HepG2 (cell line): ENCODE data around the gene SLC6A8. TPM values are rescaled to one million over a fixed set of nuclear protein-coding genes. Genes with fewer than 3 reads are reported as not detected.

ENCODE experiments used
- ATAC-seq: fragments of 200-7000 bp; cut with Tn5 transposase; 3 replicates; pipeline ENCODE4 v1.9.1; 2020; ENCODE audit warnings: mild to moderate bottlenecking, moderate library complexity
- BruUV-seq: library from RNA; stranded (reverse); fragments of 400-500 nt; replicated peaks from 2 replicates; lab custom pipeline; 2021; lab: Mats Ljungman, UMichigan
- CTCF ChIA-PET: fragments of 300-600 bp; formaldehyde crosslinking; extraction: SDS; loops from one replicate; lab custom pipeline; 2021; ENCODE audit warnings: low total read pairs, inconsistent platforms, low intra/inter-chr PET ratio; lab: Yijun Ruan, JAX
- POLR2A ChIA-PET: fragments of 350-600 bp; sonication (Branson Sonifier 250); formaldehyde crosslinking; loops from one replicate; lab custom pipeline; 2020; ENCODE audit warnings: antibody characterized with exemption, inconsistent platforms; lab: Yijun Ruan, JAX
- DNase-seq: peaks from one replicate; pipeline ENCODE4 v3.0.0-alpha.2; 2015; ENCODE audit warnings: low spot score
- FAIRE-seq: peaks from 3 replicates; lab custom pipeline; 2011; peaks lifted over from hg19 to GRCh38; lab: Jason Lieb, UNC
- H2AFZ ChIP-seq: one replicate; pipeline ENCODE4 v1.6.1; 2011; ENCODE audit warnings: low read length, inconsistent platforms
- H3K27ac ChIP-seq: fragments of 300-600 bp; 3 replicates; pipeline ENCODE4 v1.8.0; 2011; ENCODE audit warnings: mixed run types, mild to moderate bottlenecking, mixed read lengths, low read length, inconsistent platforms; ENCODE audit not compliant: insufficient read depth; ENCODE audit errors: extremely low read length
- H3K27me3 ChIP-seq, 2 experiments: fragments of 200-600 bp in 1 of 2; 2 replicates in 1 of 2; 3 replicates in 1 of 2; pipeline versions ENCODE4 v1.6.0 to v1.8.0; 2011; ENCODE audit warnings: low read length in 2 of 2, mild to moderate bottlenecking in 2 of 2, moderate library complexity in 2 of 2, inconsistent platforms in 1 of 2; ENCODE audit not compliant: insufficient read depth in 2 of 2, control insufficient read depth in 1 of 2
- H3K36me3 ChIP-seq, 2 experiments: fragments of 200-600 bp in 1 of 2; replicated peaks in 1 of 2; 2 replicates in 1 of 2; 3 replicates in 1 of 2; pipeline versions ENCODE4 v1.5.1 to v1.8.0; 2011; ENCODE audit warnings: low read length in 2 of 2, inconsistent platforms in 1 of 2; ENCODE audit not compliant: insufficient read depth in 2 of 2, control insufficient read depth in 1 of 2
- H3K4me1 ChIP-seq: 2 replicates; pipeline ENCODE4 v1.5.1; 2012; ENCODE audit warnings: low read length, inconsistent platforms; ENCODE audit not compliant: insufficient read depth
- H3K4me2 ChIP-seq: 2 replicates; pipeline ENCODE4 v1.6.0; 2011; ENCODE audit warnings: low read depth, low read length, inconsistent platforms
- H3K4me3 ChIP-seq, 3 experiments: fragments of 200-600 bp in 1 of 3; sonication (generic), shearing (Covaris generic) in 1 of 3; replicated peaks in 1 of 3; 2 replicates each; pipeline ENCODE4 v1.5.1; 2011 to 2016; ENCODE audit warnings: low read length in 3 of 3, inconsistent platforms in 2 of 3, low read depth in 2 of 3, mild to moderate bottlenecking in 2 of 3, control low read depth in 1 of 3, mixed read lengths in 1 of 3; ENCODE audit not compliant: insufficient read depth in 1 of 3
- H3K79me2 ChIP-seq: one replicate; pipeline ENCODE4 v1.6.1; 2011; ENCODE audit warnings: low read length, inconsistent platforms; ENCODE audit not compliant: insufficient read depth
- H3K9ac ChIP-seq: 2 replicates; pipeline ENCODE4 v1.6.0; 2011; ENCODE audit warnings: mild to moderate bottlenecking, low read depth, low read length, inconsistent platforms; ENCODE audit not compliant: insufficient read depth
- H3K9me3 ChIP-seq: 2 replicates; pipeline ENCODE4 v1.5.1; 2012; ENCODE audit warnings: mild to moderate bottlenecking, low read length
- H4K20me1 ChIP-seq: 2 replicates; pipeline ENCODE4 v1.6.0; 2011; ENCODE audit warnings: inconsistent platforms, mild to moderate bottlenecking, low read length, moderate library complexity; ENCODE audit not compliant: insufficient read depth
- AGO1 ChIP-seq: fragments of 200-400 bp; formaldehyde crosslinking; IDR thresholded peaks from 2 replicates; pipeline ENCODE4 v1.6.1; 2017; ENCODE audit warnings: mild to moderate bottlenecking, low read depth, low read length, moderate library complexity; ENCODE audit not compliant: poor library complexity, severe bottlenecking
- ELF3 ChIP-seq: IDR thresholded peaks from 2 replicates; pipeline ENCODE4 v1.6.1; 2016; ENCODE audit warnings: missing genetic modification reagents, missing compliant biosample characterization
- HNF4G ChIP-seq, 2 experiments: sonication (generic) in 1 of 2; formaldehyde crosslinking in 1 of 2; IDR thresholded peaks; 2 replicates each; pipeline versions ENCODE4 v1.4.0 to v1.6.1; 2011 to 2020; ENCODE audit warnings: borderline replicate concordance in 2 of 2, low read depth in 2 of 2, mild to moderate bottlenecking in 2 of 2, low read length in 1 of 2, missing genetic modification reagents in 1 of 2, moderate library complexity in 1 of 2
- IKZF4 ChIP-seq: sonication (generic); formaldehyde crosslinking; IDR thresholded peaks from 2 replicates; pipeline ENCODE4 v1.5.1; 2020; ENCODE audit warnings: borderline replicate concordance, mild to moderate bottlenecking, low read depth, missing genetic modification reagents; ENCODE audit errors: not compliant biosample characterization
- KLF16 ChIP-seq, 2 experiments: sonication (generic) in 1 of 2; formaldehyde crosslinking in 1 of 2; IDR thresholded peaks; 2 replicates each; pipeline versions ENCODE4 v1.6.1 to v1.8.0; 2016 to 2023; ENCODE audit warnings: missing genetic modification reagents in 2 of 2, missing compliant biosample characterization in 1 of 2
- NFATC3 ChIP-seq: sonication (generic); formaldehyde crosslinking; IDR thresholded peaks from 2 replicates; pipeline ENCODE4 v1.5.1; 2020; ENCODE audit warnings: mild to moderate bottlenecking, missing genetic modification reagents
- SIX4 ChIP-seq: sonication (generic); formaldehyde crosslinking; IDR thresholded peaks from 2 replicates; pipeline ENCODE4 v1.4.0; 2020; ENCODE audit warnings: missing genetic modification reagents
- TFE3 ChIP-seq: IDR thresholded peaks from 2 replicates; pipeline ENCODE4 v1.6.1; 2016
- XBP1 ChIP-seq: sonication (generic); formaldehyde crosslinking; IDR thresholded peaks from 2 replicates; pipeline ENCODE4 v1.5.0; 2020; ENCODE audit warnings: missing genetic modification reagents
- ZFP1 ChIP-seq: IDR thresholded peaks from 2 replicates; pipeline ENCODE4 v1.6.1; 2016
- ZFP37 ChIP-seq: sonication (generic); formaldehyde crosslinking; IDR thresholded peaks from 2 replicates; pipeline ENCODE4 v1.4.0; 2020; ENCODE audit warnings: missing genetic modification reagents, borderline replicate concordance
- ZNF616 ChIP-seq: sonication (generic); formaldehyde crosslinking; IDR thresholded peaks from 2 replicates; pipeline ENCODE4 v1.5.0; 2020; ENCODE audit warnings: low read depth, mild to moderate bottlenecking, missing genetic modification reagents
- WGBS: methylation state at CpG from one replicate; pipeline ENCODE4 v1.1.6; 2017; ENCODE audit warnings: low lambda C conversion rate; 5-methylcytosine and 5-hydroxymethylcytosine counted together
- in situ Hi-C: cut with HindIII; loops from 2 replicates; pipeline ENCODE4 v1.10.0; 2017; ENCODE audit warnings: low pct_unique_long_range_greater_than_20kb; ENCODE audit not compliant: extremely low pct_ligation_motif_present
- intact Hi-C: fragments of 100-400 bp; cut with micrococcal nuclease; formaldehyde crosslinking; loops from one replicate; pipeline ENCODE4 v1.10.0; 2022; ENCODE audit not compliant: unreplicated experiment
- polyA plus RNA-seq, 8 experiments: library from polyadenylated mRNA; depleted of rRNA in 3 of 8; stranded (reverse) in 7 of 8; unstranded in 1 of 8; fragments of >200 nt; fragmentation: Illumina TruSeq in 4 of 8; extraction: Trizol in 4 of 8; gene quantifications; 2 replicates each; pipeline versions ENCODE4 v1.2.1 to v1.2.3, GENCODE V29; 2011 to 2016; ENCODE audit warnings: low read depth in 4 of 8, missing spikeins in 1 of 8, mixed read lengths in 1 of 8; ENCODE audit not compliant: insufficient read depth in 1 of 8
- total RNA-seq, 5 experiments: library from RNA; depleted of rRNA; stranded (reverse); fragments of >200 nt; fragmentation: Illumina TruSeq; extraction: Trizol; gene quantifications; 2 replicates each; pipeline ENCODE4 v1.2.3, GENCODE V29; 2016; ENCODE audit warnings: low read depth in 1 of 5

Gene SLC6A8
- total and polyA plus RNA-seq, 2 of the 13 experiments (the other 11 are each of a cell fraction or from before 2014, with no cell fraction given), result 13.9 to 176 TPM

GRCh38 chrX:153735274-153735673 lies 47.5 kb downstream of the SLC6A8 start:
- no peak for DNase-seq
- no TSS peak for BruUV-seq
- 0 out of 5 replicates have a peak, but pooled peaks cover 0 to 3% of the 10 kb centered on the region in 2 experiments for H3K36me3 ChIP-seq
- peaks cover 3% of the 10 kb centered on the region; the same call in 1 of the 2 replicates for H4K20me1 ChIP-seq
- peak; percentile 21 for FAIRE-seq
- TF ChIP-seq TFE3 (CRISPR knock-in tag) (no peak), ELF3 (CRISPR knock-in tag) (no peak), ZNF616 (CRISPR knock-in tag) (no peak), SIX4 (CRISPR knock-in tag) (no peak), IKZF4 (no peak), ZFP1 (CRISPR knock-in tag) (no peak), KLF16 (CRISPR knock-in tag; IDR thresholded peaks at IDR 0.05) (no peak), XBP1 (CRISPR knock-in tag) (no peak), HNF4G (IDR thresholded peaks at IDR 0.05; ENCODE audit: borderline replicate concordance, low read depth, low read length) (no peak), HNF4G (CRISPR knock-in tag; IDR thresholded peaks at IDR 0.05; ENCODE audit: borderline replicate concordance, low read depth) (no peak), NFATC3 (no peak), ZFP37 (CRISPR knock-in tag) (no peak), AGO1 (no peak)
- no peak overlapping the region for H3K4me3 ChIP-seq
- no peaks in the 10 kb centered on the region for H3K79me2 ChIP-seq
- ATAC-seq, result no peak
- H3K9ac ChIP-seq, result no peak overlapping the region
- no peaks in the 10 kb centered on the region for H3K27me3 ChIP-seq
- H3K4me1 ChIP-seq, result peaks cover 24% of the 10 kb centered on the region
- ChIA-PET POLR2A (no interaction called here), CTCF (no interaction called here)
- H2AFZ ChIP-seq, result no peak overlapping the region
- 90% methylated on average over 8 of the region's 9 CpGs for WGBS
- intact Hi-C loops (no loop called here), in situ Hi-C loops (no loop called here)
- H3K4me2 ChIP-seq, result no peak overlapping the region
- H3K9me3 ChIP-seq, result no peaks in the 10 kb centered on the region
- H3K27ac ChIP-seq, result no peak overlapping the region
